Measurements from ENCODE around the gene GPR33. TPM values are rescaled to one million over a fixed set of nuclear protein-coding genes. Genes with fewer than 3 reads are reported as not detected.
"Not testable (repeated sequence)": the region's sequence is repeated elsewhere in the genome, so short reads cannot be mapped to it uniquely, and the experiment has no call there.

GPR33 gene
- total RNA-seq, 1 donor: not detected

DNA sequence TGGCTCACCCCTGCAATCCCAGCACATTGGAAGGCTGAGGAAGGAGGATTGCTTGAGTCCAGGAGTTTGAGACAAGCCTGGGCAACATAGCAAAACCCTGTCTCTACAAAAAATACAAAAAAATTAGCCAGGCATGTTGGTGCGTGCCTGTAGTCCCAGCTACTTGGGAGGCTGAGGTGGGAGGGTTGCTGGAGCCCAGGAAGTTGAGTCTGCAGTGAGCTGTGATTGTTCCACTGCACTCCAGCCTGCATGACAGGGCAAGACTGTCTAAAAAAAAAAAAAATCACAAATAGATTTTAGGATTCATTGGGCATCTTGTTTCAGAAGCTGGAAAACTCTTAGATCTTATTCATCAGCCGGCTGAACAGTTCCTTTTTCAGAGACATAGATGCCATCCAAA, 25.4 kb downstream of the GPR33 start:
- not testable (repeated sequence) for DNase-seq (ENCODE audit: low read depth in 2 of 3, low spot score in 2 of 3)

DNA sequence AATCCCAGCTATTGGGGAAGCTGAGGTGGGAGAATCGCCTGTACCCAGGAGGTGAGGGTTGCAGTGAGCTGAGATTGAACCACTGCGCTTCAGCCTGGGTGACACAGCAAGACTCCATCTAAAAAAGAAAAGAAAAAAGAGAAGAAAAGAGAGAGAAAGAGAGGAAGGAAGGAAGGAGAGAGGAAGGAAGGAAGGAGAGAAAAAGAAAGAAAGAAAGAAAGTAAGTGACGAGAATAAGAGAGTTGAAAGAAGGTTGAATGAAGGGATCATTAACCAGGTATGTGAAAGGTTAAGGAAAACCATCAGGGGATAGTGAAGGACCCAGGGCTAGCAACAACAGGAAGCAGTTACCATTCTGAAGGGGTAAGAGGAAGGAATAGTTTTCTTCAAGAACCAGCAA, 26.3 kb downstream of the GPR33 start:
- no peak for DNase-seq (ENCODE audit: low read depth in 2 of 3, low spot score in 2 of 3)

DNA sequence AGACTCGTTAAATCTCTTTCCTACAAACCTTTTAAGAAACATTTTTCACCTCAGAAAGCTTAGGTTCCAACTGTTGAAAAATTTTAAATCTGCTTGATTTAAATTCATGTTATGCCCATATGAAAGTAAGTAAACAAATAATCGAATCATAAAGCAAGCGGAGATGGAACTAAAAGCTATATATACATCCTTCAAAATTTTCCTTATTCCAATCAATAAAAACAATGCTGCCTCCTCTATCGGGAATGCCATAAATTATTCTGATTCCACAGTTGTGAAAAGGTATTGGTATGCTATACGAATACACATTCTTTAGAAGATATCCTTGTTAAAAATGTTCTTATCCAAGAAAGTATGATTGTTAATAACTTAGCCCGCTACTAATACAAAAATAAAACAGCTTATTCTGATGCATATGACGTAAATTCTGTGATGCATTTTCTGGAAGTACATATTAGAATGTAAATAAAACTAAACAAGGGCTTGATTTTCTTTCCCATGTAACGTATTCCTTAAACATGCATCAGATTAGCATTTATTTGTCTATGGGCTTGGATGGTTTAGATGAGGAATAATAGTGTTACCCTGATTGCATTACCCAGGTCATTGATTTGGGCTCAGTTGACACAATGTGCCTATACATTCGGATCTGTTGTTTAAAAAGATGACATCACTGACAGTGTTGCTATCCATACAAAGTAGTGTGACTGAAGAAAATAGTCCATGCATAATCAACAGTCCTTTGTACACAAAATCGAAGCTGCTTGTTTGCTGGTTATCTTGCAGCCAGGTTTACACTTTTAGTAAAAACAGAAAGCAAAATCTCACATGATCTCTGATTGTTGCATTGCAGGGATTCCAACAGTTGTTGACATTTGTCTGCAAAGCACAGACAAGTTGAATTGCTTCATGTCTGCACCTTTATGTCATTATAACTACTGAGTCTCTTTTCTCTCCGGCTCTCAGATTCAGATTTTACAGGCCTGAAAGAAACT, 29.9 kb downstream of the GPR33 start:
- DNase-seq (ENCODE audit: low read depth in 2 of 3, low spot score in 2 of 3): no peak

DNA sequence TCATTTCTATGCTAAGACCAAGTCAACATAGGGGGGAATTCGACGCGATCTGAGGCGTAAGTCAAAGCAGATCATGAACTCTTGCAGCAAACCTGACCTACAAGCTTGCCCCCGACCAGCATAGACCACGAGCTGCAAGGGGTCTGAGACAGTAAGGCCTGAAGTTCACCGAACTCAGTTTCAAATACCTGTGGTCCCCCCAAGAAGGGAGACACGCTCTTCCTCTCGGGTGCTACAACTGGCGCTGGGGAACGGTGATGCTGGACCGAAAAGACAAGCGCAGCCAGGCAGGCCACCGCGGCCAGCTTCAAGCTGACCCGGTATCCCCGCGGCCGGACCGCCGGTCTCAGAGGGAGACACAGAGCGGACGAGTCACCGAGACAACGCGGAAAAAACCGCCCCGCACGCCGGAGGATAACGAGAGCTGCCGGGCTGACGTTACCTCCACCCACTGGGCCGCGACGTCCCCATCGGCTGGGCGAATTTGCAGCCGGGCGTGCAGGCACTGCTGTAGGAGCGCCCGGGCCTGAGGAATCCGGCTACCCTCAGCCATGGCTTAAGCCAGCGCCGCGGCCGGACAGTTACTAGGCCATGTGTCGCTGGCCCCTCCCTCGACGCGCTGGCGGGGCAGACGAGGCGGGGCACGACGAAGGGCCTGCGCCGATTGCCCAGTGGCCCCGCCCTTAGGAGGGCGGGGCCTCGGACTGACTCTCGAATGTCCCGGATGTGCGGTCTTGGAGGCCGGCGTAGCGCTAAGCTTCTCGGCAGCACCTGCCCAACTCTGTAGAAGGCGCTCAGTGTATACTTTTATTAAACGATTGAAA, 30.8 kb downstream of the GPR33 start, which contains the start of gene DTD2:
Gene DTD2, minus strand, starts transcription at position 666 of the 824 bp plus-strand sequence. Its CDS starts 113 bp downstream, at position 553.
- peak; percentile 82 to 95 (median 90) for DNase-seq (ENCODE audit: low read depth in 2 of 3, low spot score in 2 of 3)

DNA sequence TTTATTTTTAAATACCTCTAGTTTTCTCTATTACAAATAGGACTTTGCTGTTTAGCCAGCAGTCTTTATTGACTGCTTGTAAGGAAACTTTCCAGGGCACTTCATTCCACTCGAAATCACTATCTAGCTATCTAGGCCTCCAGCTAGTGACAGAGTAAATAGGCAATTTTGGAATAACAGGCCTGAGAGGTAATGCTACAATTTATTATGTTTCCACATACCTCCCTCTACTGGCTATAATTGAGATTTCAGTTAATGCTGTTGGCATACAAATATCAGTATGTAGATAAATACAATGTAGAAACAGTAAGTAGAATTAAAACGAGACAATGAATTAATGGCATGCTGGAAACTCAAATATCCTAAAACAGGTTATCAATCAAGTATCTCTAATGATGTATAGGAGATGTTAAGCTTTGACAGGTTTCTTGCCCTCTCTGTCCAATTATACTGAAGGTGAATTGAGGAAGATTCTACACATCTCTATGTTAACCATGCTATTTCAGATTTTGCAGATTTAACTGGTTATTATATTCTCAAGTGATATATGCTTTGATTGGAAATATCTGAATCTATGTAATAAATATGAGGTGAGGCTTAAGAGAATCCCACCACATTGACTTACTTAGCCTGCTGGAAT, 37.7 kb downstream of the GPR33 start:
- peak in 2 of 3 donors; percentile 20 to 67 for DNase-seq (ENCODE audit: low read depth in 2 of 3, low spot score in 2 of 3)

DNA sequence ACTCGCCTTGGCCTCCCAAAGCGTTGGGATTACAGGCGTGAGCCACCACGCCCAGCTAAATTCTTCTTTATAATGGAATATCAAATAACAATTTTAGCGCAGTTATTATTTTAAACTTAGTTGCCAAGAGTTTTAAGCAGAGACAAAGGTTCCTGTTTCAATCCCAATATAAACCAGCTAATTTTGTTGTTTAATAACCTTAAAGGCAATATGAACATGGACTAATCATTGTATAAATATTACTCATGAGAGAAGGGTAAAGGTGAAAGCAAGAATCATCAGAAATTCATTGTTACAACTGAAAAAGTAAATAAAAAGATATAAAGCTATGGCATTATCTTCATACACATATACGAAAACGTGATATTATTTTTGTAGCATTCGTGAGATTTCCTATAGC, 38.7 kb downstream of the GPR33 start:
- DNase-seq (ENCODE audit: low read depth in 2 of 3, low spot score in 2 of 3): no peak

DNA sequence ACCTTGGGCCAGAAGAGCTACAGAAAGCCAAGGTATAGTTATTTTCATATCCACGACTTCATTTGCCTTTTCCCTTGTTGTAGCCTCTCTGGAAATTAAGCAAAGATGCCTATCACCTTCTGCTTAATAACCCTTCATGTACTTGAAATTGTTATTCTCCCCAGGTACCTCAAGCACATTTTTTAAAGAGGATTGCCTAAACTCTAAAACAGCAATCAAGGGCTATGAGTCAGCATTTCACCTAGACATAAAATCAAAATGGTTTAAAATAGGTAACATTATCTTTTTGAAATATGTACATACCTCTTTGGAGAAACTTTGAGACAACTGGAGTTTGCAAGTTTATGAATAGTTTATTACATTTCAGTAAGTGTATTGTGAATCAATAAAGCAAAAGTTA, 42.1 kb downstream of the GPR33 start:
- DNase-seq (ENCODE audit: low read depth in 2 of 3, low spot score in 2 of 3): no peak

DNA sequence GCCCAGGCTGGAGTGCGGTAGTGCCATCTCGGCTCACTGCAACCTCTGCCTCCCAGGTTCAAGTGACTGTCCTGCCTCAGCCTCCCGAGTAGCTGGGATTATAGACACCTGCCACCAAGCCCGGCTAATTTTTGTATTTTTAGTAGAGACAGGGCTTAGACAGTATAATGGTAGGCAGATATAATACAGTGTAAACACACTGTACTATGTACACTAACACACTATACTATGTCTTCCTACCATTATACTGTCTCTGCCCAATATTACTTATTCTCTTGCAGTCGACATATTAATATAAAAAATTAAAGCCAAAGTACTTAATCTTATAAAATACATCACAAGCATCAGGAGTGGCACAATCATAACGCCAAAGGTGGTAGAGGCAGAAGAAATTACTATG, 45.6 kb downstream of the GPR33 start:
- no peak for DNase-seq (ENCODE audit: low read depth in 2 of 3, low spot score in 2 of 3)

DNA sequence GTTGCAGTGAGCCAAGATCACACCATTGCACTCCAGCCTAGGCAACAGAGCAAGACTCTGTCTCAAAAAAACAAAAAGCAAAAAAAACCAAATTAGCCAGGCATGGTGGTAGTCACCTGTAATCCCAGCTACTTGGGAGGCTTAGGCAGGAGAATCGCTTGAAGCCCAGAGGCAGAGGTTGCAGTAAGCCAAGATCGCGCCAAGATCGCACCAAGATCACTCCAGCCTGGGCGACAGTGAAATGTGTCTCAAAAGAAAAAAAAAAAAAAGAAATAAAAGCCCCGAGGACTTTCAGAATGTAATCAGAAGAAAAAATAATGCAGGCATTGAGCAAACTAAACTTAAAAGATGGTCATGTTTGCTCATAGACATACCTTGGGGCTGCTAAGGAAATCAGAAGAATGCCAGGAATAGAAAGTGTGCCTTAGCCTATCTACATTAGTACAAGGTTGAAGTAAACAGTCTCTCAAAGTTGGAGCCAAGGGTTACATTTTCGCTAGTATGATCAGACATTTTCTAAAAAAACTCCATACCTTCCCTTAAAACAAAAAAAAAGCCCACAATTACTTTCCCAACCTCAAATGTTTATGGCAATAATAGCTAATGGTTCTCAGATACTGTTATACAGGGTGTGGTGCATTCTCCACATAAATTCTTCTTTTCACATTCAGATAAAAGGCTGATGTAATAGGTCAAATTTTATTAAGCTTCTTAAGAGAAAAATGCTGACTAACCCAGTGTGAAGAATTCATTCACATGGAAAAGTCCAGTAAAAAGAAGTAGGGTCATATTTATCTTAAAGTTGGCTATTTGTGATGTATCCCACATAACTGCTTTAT, 46.3 kb downstream of the GPR33 start:
- no peak for DNase-seq (ENCODE audit: low read depth in 2 of 3, low spot score in 2 of 3)

DNA sequence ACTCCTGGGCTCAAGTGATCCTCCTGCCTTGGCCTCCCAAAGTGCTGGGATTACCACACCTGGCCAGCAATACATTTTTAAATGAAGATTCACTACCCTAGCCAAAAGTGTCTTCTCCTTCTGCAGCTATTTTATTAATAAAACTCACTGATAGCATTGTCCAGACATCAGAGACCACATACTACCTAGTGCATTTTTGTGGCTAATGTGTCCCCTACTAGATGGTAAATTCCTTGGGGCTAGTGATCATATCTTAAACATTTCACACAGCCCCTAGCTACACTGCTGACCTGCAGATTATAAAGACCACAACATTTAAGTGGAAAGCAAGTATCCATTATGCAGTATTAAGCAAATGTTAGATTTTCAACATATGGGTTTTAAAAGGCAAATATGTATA, 47.6 kb downstream of the GPR33 start:
- DNase-seq (ENCODE audit: low read depth in 2 of 3, low spot score in 2 of 3): no peak

DNA sequence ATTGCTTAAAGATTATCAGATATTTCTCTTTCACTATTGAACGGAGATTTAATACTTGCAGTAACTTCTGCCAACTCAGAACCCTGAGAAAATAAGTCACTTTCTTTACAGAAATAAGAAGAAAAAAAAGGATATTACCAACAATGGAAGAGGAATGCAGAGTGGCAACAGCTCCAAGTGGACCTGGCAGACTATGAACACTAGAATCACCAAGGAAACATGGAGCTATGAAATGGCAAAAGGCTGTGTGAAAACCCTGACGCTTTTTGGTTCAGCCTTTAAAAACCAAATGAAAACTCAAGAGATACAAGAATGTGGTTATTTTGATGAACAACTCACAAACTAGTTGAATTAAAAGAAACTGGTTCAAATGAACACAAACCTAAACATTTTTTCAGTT, 48.3 kb downstream of the GPR33 start:
- no peak for DNase-seq (ENCODE audit: low read depth in 2 of 3, low spot score in 2 of 3)

DNA sequence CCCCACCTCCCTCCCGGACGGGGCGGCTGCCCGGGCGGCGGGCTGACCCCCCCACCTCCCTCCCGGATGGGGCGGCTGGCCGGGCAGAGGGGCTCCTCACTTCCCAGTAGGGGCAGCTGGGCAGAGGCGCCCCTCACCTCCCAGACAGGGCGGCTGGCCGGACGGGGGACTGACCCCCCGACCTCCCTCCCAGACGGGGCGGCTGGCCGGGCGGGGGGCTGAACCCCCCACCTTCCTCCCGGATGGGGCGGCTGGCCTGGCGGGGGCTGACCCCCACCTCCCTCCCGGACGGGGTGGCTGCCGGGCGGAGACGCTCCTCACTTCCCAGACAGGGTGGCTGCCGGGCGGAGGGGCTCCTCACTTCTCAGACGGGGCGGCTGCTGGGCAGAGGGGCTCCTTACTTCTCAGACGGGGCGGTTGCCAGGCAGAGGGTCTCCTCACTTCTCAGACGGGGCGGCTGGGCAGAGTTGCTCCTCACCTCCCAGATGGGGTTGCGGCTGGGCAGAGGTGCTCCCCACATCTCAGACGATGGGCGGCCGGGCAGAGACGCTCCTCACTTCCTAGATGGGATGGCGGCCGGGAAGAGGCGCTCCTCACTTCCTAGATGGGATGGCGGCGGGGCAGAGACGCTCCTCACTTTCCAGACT, 50.7 kb downstream of the GPR33 start:
- not testable (repeated sequence) for DNase-seq (ENCODE audit: low read depth in 2 of 3, low spot score in 2 of 3)

DNA sequence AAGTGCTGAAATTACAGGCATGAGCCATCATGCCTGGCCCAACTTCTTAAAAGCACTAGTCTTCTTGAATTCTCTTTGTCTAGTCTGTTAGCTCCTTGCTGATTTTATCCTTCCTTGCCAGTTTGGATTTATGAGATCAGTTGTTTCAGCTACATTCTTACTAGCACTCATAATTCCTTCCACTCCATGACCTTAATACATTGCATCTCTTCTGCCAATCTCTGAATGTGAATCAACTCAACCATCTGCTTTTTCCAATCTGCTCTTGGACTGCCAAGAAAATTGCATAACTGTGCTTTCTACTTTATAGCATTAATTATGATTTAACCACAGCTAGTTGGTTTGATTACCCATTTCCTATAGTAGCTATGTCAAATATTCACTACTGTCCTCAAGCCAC, 52.6 kb downstream of the GPR33 start:
- DNase-seq (ENCODE audit: low read depth in 2 of 3, low spot score in 2 of 3): no peak

Other genes with a start within 250 kb of the GPR33 start
- 8.6 TPM for gene HEATR5A, start 67.5 kb downstream of the GPR33 start, total RNA-seq
- gene DTD2, start 30.5 kb downstream of the GPR33 start, total RNA-seq: 50.4 TPM
- gene NUBPL, start 73.4 kb upstream of the GPR33 start, total RNA-seq: 5.4 TPM